ENCODE data around the gene DBNDD1. TPM values are rescaled to one million over a fixed set of nuclear protein-coding genes. Genes with fewer than 3 reads are reported as not detected.

The DBNDD1 gene
- total RNA-seq, 4 donors from 2014 or later, result 1.1 to 4.1 (median 3.5) TPM

DNA sequence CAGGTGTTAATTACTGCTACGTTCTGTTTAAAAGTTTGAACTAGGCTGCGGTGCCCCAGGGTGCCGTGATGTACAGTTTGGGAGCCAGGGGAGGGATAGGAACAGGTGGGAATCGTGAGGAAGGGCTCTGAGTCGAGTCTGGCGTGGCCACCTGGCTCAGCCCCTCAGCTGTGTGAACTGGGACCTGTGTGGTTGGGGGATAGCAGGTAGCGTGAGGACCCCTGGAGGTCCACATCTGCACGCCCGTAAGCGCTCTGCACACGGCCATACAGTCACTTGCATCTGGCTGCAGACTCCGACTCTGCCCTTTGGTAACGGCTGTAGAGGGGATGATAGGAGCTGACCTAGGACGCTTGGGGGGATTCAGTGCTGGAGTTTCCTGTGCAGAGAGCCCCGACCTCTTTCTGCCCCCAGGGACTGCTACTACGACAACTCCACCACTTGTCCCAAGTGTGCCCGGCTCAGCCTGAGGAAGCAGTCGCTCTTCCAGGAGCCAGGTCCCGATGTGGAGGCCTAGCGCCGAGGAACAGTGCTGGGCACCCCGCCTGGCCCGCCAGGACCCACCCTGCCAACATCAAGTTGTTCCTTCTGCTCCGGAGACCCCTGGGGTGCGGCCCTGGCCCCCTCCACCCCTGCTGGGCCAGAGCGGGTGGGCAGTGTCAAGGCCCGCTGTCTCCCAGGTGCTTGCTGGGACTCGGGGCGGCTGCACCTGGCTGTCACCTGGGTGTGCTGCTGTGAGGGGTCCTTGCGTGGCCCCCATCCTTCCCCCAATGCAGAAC lies 53.6 kb downstream of the DBNDD1 start:
- no peak for ATAC-seq
- H3K27me3 ChIP-seq, result no peaks in the 10 kb centered on the region
- TF ChIP-seq, protein P1, sequence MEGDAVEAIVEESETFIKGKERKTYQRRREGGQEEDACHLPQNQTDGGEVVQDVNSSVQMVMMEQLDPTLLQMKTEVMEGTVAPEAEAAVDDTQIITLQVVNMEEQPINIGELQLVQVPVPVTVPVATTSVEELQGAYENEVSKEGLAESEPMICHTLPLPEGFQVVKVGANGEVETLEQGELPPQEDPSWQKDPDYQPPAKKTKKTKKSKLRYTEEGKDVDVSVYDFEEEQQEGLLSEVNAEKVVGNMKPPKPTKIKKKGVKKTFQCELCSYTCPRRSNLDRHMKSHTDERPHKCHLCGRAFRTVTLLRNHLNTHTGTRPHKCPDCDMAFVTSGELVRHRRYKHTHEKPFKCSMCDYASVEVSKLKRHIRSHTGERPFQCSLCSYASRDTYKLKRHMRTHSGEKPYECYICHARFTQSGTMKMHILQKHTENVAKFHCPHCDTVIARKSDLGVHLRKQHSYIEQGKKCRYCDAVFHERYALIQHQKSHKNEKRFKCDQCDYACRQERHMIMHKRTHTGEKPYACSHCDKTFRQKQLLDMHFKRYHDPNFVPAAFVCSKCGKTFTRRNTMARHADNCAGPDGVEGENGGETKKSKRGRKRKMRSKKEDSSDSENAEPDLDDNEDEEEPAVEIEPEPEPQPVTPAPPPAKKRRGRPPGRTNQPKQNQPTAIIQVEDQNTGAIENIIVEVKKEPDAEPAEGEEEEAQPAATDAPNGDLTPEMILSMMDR (IDR thresholded peaks at IDR 0.05), result no peak
- TF ChIP-seq POLR2A (IDR thresholded peaks at IDR 0.05), result no peak
- peaks cover 0 to 4% (median 0%) of the 10 kb centered on the region in 3 donors for H3K4me1 ChIP-seq
- peaks cover 0 to 79% of the 10 kb centered on the region in 2 donors for H3K36me3 ChIP-seq
- H3K27ac ChIP-seq, result no peak overlapping the region
- H3K4me3 ChIP-seq, result no peak overlapping the region
- WGBS, 2 donors (ENCODE audit: low coverage in 1 of 2), result 95% methylated on average over 3 of the region's 30 CpGs; no CpG with 5 or more reads in 1 of the 2 donors
- H3K9me3 ChIP-seq, result peaks cover 0 to 5% (median 0%) of the 10 kb centered on the region in 3 donors

DNA sequence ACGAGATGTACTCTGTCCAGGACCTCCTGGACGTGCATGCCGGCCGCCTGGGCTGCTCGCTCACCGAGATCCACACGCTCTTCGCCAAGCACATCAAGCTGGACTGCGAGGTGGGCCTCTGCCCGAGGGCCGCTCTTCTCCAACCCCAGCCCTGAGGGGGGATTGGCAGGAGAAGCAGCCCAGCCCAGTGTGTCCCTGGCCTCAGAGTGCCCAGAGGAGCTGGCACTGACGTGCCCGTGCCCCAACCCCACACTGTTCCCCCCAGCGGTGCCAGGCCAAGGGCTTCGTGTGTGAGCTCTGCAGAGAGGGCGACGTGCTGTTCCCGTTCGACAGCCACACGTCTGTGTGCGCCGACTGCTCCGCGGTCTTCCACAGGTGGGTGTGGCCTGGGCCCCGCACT lies 55.1 kb downstream of the DBNDD1 start:
- WGBS, 2 donors (ENCODE audit: low coverage in 1 of 2), result 70% methylated on average over 8 of the region's 25 CpGs; no CpG with 5 or more reads in 1 of the 2 donors
- no peak for ATAC-seq

DNA sequence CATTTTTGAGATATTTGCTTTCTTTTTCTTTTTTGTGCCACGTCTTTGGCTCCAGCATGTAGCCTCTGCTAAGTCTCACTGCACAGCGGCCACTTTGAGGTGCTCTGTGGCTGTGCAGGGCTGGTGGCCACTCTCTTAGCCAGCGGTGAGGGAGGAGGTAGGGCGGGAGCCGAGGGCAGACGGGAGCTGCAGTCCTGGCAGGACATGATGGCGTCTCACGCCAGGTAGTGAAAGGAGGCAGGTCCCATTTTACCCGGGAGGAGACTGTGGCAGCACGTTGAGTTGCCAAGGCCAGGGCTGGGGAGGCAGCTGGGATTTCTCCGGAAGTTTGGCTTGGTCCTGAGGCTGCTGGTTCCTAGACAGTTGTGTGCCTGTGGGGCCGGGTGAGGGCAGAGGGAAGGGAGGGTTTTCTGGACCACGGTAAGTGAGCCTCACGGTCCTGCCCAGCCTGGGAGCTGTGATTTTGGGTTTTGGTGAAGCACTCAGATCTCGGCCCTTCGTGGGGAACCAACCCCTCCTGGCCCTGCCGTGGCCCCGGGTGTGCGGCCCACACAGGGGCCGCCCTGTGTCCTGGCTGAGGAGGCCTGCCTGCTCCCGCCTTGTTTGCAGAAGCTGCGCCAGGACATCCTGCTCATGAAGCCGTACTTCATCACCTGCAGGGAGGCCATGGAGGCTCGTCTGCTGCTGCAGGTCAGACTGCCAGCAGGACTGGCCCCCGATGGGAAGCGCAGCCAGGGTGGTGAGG lies 56.3 kb downstream of the DBNDD1 start:
- TF ChIP-seq POLR2A (IDR thresholded peaks at IDR 0.05) (no peak), EP300 (IDR thresholded peaks at IDR 0.05) (no peak), POLR2AphosphoS5 (IDR thresholded peaks at IDR 0.05) (no peak)
- TF ChIP-seq, protein P1 (IDR thresholded peaks at IDR 0.05), result no peak
- Histone ChIP-seq H3K4me1 (no peaks in the 10 kb centered on the region), H3K27ac (no peak overlapping the region), H3K9me3 (no peaks in the 10 kb centered on the region), H3K27me3 (no peaks in the 10 kb centered on the region), H3K36me3 (peaks cover 0 to 93% of the 10 kb centered on the region in 2 donors), H3K4me3 (no peak overlapping the region)
- 95 to 100% methylated on average over 2 of the region's 26 CpGs for WGBS, 2 donors (ENCODE audit: low coverage in 1 of 2)
- no peak for ATAC-seq

More for the DNA sequence above, 55.1 kb downstream of the DBNDD1 start:
- Histone ChIP-seq H3K4me3 (no peak overlapping the region), H3K9me3 (no peaks in the 10 kb centered on the region), H3K36me3 (peaks cover 0 to 84% of the 10 kb centered on the region in 2 donors), H3K27ac (no peak overlapping the region), H3K27me3 (no peaks in the 10 kb centered on the region), H3K4me1 (no peaks in the 10 kb centered on the region)
- TF ChIP-seq POLR2A (IDR thresholded peaks at IDR 0.05) (no peak), POLR2AphosphoS5 (IDR thresholded peaks at IDR 0.05) (no peak), EP300 (IDR thresholded peaks at IDR 0.05) (no peak)
- TF ChIP-seq, protein P1 (IDR thresholded peaks at IDR 0.05), result no peak

DNA sequence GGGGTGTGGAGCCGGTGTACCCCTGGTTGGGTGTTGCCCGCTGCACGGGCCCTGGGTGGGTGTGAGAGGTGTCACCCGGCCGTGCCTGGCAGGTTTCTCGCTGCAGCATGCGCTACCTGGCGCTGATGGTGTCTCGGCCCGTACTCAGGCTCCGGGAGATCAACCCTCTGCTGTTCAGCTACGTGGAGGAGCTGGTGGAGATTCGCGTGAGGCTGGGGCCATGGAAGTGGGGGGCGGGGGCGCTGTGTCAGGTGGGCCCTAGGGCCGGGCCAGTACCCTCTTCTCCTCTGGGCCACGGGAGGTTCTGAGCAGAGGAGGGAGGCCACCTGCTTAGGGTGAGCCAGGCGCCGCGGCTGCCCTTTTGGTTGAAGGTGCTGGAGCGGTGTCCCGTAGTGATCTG lies 57.3 kb downstream of the DBNDD1 start:
- WGBS, 2 donors (ENCODE audit: low coverage in 1 of 2), result no CpG with 5 or more reads among the region's 23 CpGs
- peaks cover 0 to 94% of the 10 kb centered on the region in 2 donors for H3K36me3 ChIP-seq
- no peak for TF ChIP-seq POLR2AphosphoS5 (IDR thresholded peaks at IDR 0.05)
- TF ChIP-seq, protein P1 (IDR thresholded peaks at IDR 0.05), result no peak
- TF ChIP-seq POLR2A (IDR thresholded peaks at IDR 0.05), result no peak
- TF ChIP-seq EP300 (IDR thresholded peaks at IDR 0.05), result no peak
- ATAC-seq, result no peak
- no peaks in the 10 kb centered on the region for H3K27me3 ChIP-seq
- no peaks in the 10 kb centered on the region for H3K9me3 ChIP-seq
- no peak overlapping the region for H3K4me3 ChIP-seq
- H3K27ac ChIP-seq, result no peak overlapping the region
- no peaks in the 10 kb centered on the region for H3K4me1 ChIP-seq
